ENCODE results near the gene PCNX1.
"Not testable (repeated sequence)": the region's sequence is repeated elsewhere in the genome, so short reads cannot be mapped to it uniquely, and the experiment has no call there.

PCNX1 gene

DNA sequence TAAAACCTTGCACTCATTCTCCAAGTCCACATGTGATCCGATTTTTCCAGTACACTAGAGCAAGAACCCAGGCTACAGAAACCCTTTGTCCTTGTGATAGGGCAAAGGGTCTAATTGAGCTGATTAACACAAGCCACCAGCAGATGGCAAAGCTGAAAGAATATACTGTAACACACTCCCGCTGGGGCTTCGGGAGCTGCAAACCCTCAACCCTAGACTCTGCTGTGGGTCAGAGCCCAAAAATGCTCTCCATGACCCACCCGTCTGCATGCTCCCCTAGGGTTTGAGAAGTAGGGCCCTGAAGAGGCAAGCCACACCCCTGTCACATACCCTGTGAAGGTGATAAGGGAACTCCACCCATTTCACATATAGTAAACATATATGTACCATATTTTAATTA, 33.6 kb upstream of the PCNX1 start:
- H3K4me3 ChIP-seq (ENCODE audit: low read depth, low read length), result no peak overlapping the region
- TF ChIP-seq, protein P1, sequence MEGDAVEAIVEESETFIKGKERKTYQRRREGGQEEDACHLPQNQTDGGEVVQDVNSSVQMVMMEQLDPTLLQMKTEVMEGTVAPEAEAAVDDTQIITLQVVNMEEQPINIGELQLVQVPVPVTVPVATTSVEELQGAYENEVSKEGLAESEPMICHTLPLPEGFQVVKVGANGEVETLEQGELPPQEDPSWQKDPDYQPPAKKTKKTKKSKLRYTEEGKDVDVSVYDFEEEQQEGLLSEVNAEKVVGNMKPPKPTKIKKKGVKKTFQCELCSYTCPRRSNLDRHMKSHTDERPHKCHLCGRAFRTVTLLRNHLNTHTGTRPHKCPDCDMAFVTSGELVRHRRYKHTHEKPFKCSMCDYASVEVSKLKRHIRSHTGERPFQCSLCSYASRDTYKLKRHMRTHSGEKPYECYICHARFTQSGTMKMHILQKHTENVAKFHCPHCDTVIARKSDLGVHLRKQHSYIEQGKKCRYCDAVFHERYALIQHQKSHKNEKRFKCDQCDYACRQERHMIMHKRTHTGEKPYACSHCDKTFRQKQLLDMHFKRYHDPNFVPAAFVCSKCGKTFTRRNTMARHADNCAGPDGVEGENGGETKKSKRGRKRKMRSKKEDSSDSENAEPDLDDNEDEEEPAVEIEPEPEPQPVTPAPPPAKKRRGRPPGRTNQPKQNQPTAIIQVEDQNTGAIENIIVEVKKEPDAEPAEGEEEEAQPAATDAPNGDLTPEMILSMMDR (IDR thresholded peaks at IDR 0.05; ENCODE audit: low read depth, low read length), result no peak

DNA sequence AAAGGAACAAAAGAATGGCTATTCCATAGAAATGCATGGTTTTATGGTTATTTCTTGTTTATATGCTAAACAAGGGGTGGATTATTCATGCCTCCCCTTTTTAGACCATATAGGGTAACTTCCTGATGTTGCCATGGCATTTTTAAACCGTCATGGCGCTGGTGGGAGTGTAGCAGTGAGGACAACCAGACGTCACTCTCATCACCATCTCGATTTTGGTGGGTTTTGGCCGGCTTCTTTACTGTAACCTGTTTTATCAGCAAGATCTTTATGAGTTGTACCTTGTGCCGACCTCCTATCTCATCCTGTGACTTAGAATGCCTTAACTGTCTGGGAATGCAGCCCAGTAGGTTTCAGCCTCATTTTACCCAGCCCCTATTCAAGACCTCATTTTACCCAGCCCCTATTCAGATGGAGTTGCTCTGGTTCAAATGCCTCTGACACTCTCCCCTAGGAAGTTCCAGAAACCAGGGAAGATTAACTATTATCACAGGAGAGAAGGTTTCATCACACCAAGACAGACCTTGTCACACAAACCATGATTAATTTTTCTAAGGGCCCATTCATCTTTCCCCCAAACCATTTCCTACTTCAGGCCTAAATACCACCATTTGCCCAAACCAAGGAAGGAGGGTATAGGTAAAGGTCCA, 31.3 kb upstream of the PCNX1 start:
- H3K4me3 ChIP-seq (ENCODE audit: low read depth, low read length), result not testable (repeated sequence)

GRCh38 chr14:70879448-70879847, 27.8 kb upstream of the PCNX1 start:
- H3K4me3 ChIP-seq (ENCODE audit: low read depth, low read length), result no peak overlapping the region
- TF ChIP-seq, protein P1 (IDR thresholded peaks at IDR 0.05; ENCODE audit: low read depth, low read length), result no peak

- H3K4me3 ChIP-seq (ENCODE audit: low read depth, low read length), result not testable (repeated sequence)
Observed at GRCh38 chr14:70880888-70881287, 26.4 kb upstream of the PCNX1 start.

GRCh38 chr14:70881549-70882177, 25.6 kb upstream of the PCNX1 start:
- TF ChIP-seq, protein P1 (IDR thresholded peaks at IDR 0.05; ENCODE audit: low read depth, low read length), result no peak
- no peak overlapping the region for H3K4me3 ChIP-seq (ENCODE audit: low read depth, low read length)

DNA sequence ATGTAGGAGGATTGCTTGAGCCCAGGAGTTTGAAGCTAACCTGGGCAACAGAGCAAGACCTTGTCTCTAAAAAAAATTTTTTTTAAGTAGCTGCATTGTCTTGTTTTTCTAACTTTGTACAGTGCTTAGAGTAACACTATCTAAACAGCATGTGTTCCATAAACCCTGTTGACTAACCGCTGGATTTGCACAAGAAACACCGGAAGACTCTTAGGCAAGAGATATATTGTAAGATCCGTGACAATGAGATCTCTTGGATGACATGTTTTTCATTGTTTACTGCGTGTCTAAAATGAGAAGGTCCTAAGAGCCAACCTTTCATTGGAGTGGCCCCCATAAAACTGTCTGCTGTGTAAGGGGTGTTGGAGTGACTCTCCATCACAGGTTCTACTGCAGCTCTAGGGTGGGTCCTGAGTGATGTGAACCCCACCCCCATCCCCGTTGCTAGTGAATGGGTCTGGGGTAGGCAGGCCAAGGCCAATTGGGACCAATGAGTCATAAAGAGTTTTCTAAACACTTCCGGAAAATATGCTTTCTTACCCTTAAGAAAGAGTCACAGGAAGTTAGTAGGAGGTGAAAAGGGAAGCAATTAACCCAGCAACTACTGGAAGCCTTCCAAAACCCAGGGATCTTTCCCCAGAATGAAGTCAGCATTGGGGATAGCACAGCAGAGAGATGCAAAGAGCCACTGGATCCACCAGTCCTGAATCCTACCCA, 24.3 kb upstream of the PCNX1 start:
- TF ChIP-seq, protein P1 (IDR thresholded peaks at IDR 0.05; ENCODE audit: low read depth, low read length), result no peak
- no peak overlapping the region for H3K4me3 ChIP-seq (ENCODE audit: low read depth, low read length)

GRCh38 chr14:70884595-70885342, 22.5 kb upstream of the PCNX1 start:
- H3K4me3 ChIP-seq (ENCODE audit: low read depth, low read length), result no peak overlapping the region
- TF ChIP-seq, protein P1 (IDR thresholded peaks at IDR 0.05; ENCODE audit: low read depth, low read length), result no peak
